Measurements from ENCODE around the gene TMEM50A.
"Not testable (repeated sequence)": the region's sequence is repeated elsewhere in the genome, so short reads cannot be mapped to it uniquely, and the experiment has no call there.

- not testable (repeated sequence) for TF ChIP-seq JUN (IDR thresholded peaks at IDR 0.05; ENCODE audit: borderline replicate concordance, low read depth, low read length); JUN (CRISPR knock-in tag; IDR thresholded peaks at IDR 0.05; ENCODE audit: borderline replicate concordance); PATZ1 (CRISPR knock-in tag; IDR thresholded peaks at IDR 0.05; ENCODE audit: borderline replicate concordance); ZNF121 (CRISPR knock-in tag; conservative IDR thresholded peaks at IDR 0.05); YY1 (IDR thresholded peaks at IDR 0.05; ENCODE audit: borderline replicate concordance in 1 of 3, control insufficient read depth in 1 of 3, extremely low read depth in 1 of 3, insufficient read depth in 3 of 3, insufficient read length in 1 of 3, insufficient replicate concordance in 2 of 3, low read depth in 1 of 3, low read length in 2 of 3); EGR1 (conservative IDR thresholded peaks at IDR 0.05); HNRNPLL (IDR thresholded peaks at IDR 0.05; ENCODE audit: low read depth, low read length, poor library complexity, severe bottlenecking); FOXA1 (IDR thresholded peaks at IDR 0.05; ENCODE audit: borderline replicate concordance); NR1H2 (CRISPR knock-in tag; IDR thresholded peaks at IDR 0.05); GABPB1 (CRISPR knock-in tag; IDR thresholded peaks at IDR 0.05); CBX3 (IDR thresholded peaks at IDR 0.05; ENCODE audit: borderline replicate concordance in 1 of 2, low read length in 2 of 2); MCM5 (IDR thresholded peaks at IDR 0.05; ENCODE audit: low read depth); SNRNP70 (optimal IDR thresholded peaks at IDR 0.05; ENCODE audit: low read depth, low read length)
Observed at GRCh38 chr1:25300729-25301128, 37.4 kb upstream of the TMEM50A start.
